Tibial nerve (tissue), 4 donors: ENCODE data around the gene BCR.

Source experiments
- EP300 ChIP-seq, 2 donors: sonication (generic); formaldehyde crosslinking; IDR thresholded peaks; one replicate each; pipeline ENCODE4 v1.6.1; 2017; ENCODE audit warnings: antibody characterized with exemption in 2 of 2, mild to moderate bottlenecking in 1 of 2
- POLR2A ChIP-seq, 2 donors: fragments of 450-650 bp; IDR thresholded peaks; one replicate each; pipeline ENCODE4 v1.6.1; 2017; ENCODE audit warnings: antibody characterized with exemption in 2 of 2, mild to moderate bottlenecking in 2 of 2, moderate library complexity in 2 of 2
- TF ChIP-seq, protein P1 (sequence below), 5 experiments: fragments of 200-600 bp in 3 of 5; fragments of 450-650 bp in 2 of 5; sonication (generic) in 3 of 5; IDR thresholded peaks; one replicate each; pipeline ENCODE4 v1.5.1; 2016 to 2019; ENCODE audit warnings: antibody characterized with exemption in 5 of 5, mild to moderate bottlenecking in 3 of 5, moderate library complexity in 2 of 5

DNA sequence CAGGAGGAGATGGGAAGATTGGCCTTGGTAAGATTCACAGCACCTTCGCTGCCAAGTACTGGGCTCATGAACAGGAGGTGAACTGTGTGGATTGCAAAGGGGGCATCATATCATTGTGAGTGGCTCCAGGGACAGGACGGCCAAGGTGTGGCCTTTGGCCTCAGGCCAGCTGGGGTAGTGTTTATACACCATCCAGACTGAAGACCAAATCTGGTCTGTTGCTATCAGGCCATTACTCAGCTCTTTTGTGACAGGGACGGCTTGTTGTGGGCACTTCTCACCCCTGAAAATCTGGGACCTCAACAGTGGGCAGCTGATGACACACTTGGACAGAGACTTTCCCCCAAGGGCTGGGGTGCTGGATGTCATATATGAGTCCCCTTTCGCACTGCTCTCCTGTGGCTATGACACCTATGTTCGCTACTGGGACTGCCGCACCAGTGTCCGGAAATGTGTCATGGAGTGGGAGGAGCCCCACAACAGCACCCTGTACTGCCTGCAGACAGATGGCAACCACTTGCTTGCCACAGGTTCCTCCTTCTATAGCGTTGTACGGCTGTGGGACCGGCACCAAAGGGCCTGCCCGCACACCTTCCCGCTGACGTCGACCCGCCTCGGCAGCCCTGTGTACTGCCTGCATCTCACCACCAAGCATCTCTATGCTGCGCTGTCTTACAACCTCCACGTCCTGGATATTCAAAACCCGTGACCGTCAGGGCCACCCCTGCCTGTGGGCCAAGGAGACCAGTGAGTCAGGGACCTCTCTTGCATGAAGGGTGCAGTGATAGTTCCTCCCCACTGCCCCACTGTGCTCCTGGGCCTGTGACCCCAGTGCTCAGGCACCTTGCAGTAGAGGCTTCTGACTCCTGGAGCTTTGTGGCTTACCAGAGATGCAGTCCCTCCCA, 83.6 kb downstream of the BCR start:
- no peak for TF ChIP-seq POLR2A (IDR thresholded peaks at IDR 0.05)
- TF ChIP-seq, protein P1, sequence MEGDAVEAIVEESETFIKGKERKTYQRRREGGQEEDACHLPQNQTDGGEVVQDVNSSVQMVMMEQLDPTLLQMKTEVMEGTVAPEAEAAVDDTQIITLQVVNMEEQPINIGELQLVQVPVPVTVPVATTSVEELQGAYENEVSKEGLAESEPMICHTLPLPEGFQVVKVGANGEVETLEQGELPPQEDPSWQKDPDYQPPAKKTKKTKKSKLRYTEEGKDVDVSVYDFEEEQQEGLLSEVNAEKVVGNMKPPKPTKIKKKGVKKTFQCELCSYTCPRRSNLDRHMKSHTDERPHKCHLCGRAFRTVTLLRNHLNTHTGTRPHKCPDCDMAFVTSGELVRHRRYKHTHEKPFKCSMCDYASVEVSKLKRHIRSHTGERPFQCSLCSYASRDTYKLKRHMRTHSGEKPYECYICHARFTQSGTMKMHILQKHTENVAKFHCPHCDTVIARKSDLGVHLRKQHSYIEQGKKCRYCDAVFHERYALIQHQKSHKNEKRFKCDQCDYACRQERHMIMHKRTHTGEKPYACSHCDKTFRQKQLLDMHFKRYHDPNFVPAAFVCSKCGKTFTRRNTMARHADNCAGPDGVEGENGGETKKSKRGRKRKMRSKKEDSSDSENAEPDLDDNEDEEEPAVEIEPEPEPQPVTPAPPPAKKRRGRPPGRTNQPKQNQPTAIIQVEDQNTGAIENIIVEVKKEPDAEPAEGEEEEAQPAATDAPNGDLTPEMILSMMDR (IDR thresholded peaks at IDR 0.05) = no peak
- TF ChIP-seq EP300 (IDR thresholded peaks at IDR 0.05) = no peak
